Measurements from ENCODE around the gene ADH7. TPM values are rescaled to one million over a fixed set of nuclear protein-coding genes. Genes with fewer than 3 reads are reported as not detected.
"Not testable (repeated sequence)": the region's sequence is repeated elsewhere in the genome, so short reads cannot be mapped to it uniquely, and the experiment has no call there.

ADH7 gene
- total RNA-seq, 1 donor from 2014 or later: not detected

GRCh38 chr4:99389606-99390005 lies 45.5 kb downstream of the ADH7 start:
- DNase-seq (ENCODE audit: missing footprints) (no peak), ATAC-seq (no peak)
- intact Hi-C loops (cut with DNase I): no loop called here

GRCh38 chr4:99383833-99384392 lies 51.2 kb downstream of the ADH7 start:
- ATAC-seq: peak; percentile 95
- intact Hi-C loops (cut with DNase I): loop anchor here (5.0 kb wide), 1 partner anchor 57 kb away; no protein-coding TSS in a partner anchor
- DNase-seq (ENCODE audit: missing footprints): no peak

GRCh38 chr4:99383399-99383798 lies 51.7 kb downstream of the ADH7 start:
- ATAC-seq (no peak), DNase-seq (ENCODE audit: missing footprints) (no peak)
- intact Hi-C loops (cut with DNase I): loop anchor here (5.0 kb wide), 1 partner anchor 56 kb away; no protein-coding TSS in a partner anchor

GRCh38 chr4:99382745-99383360 lies 52.3 kb downstream of the ADH7 start:
- ATAC-seq (no peak), DNase-seq (ENCODE audit: missing footprints) (no peak)
- intact Hi-C loops (cut with DNase I): loop anchor here (5.0 kb wide), 1 partner anchor 56 kb away; no protein-coding TSS in a partner anchor

- DNase-seq (ENCODE audit: missing footprints) (no peak), ATAC-seq (no peak)
- intact Hi-C loops (cut with DNase I): loop anchor here (5.0 kb wide), 1 partner anchor 54 kb away; no protein-coding TSS in a partner anchor
These were observed 53.5 kb downstream of the ADH7 start for GRCh38 chr4:99381588-99382175.

GRCh38 chr4:99379571-99379970 lies 55.6 kb downstream of the ADH7 start:
- DNase-seq (ENCODE audit: missing footprints): no peak
- no peak for ATAC-seq
- intact Hi-C loops (cut with DNase I): no loop called here

- no peak for DNase-seq (ENCODE audit: missing footprints)
- intact Hi-C loops (cut with DNase I): no loop called here
- no peak for ATAC-seq
These were observed 56.3 kb downstream of the ADH7 start for GRCh38 chr4:99378876-99379275.

GRCh38 chr4:99377341-99377740 lies 57.8 kb downstream of the ADH7 start:
- DNase-seq (ENCODE audit: missing footprints); ATAC-seq; intact Hi-C loops (cut with DNase I): not testable (repeated sequence)

- ATAC-seq; intact Hi-C loops (cut with DNase I); DNase-seq (ENCODE audit: missing footprints): not testable (repeated sequence)
These were observed 62.7 kb downstream of the ADH7 start for GRCh38 chr4:99372464-99372863.

GRCh38 chr4:99367817-99368216 lies 67.3 kb downstream of the ADH7 start:
- ATAC-seq; intact Hi-C loops (cut with DNase I); DNase-seq (ENCODE audit: missing footprints): not testable (repeated sequence)

GRCh38 chr4:99366491-99366890 lies 68.7 kb downstream of the ADH7 start:
- no peak for ATAC-seq
- intact Hi-C loops (cut with DNase I): no loop called here
- DNase-seq (ENCODE audit: missing footprints): no peak

GRCh38 chr4:99362768-99363167 lies 72.4 kb downstream of the ADH7 start:
- DNase-seq (ENCODE audit: missing footprints) (peak; percentile 77), ATAC-seq (peak; percentile 96)
- intact Hi-C loops (cut with DNase I): no loop called here

Other genes starting within 250 kb of the ADH7 start
- not detected for gene ADH6, start 216.1 kb downstream of the ADH7 start, total RNA-seq
- 0.84 TPM for gene ADH1A, start 144.4 kb downstream of the ADH7 start, total RNA-seq
- 155 TPM for gene ADH1B, start 113.9 kb downstream of the ADH7 start, total RNA-seq
- 7.5 TPM for gene ADH1C, start 82.6 kb downstream of the ADH7 start, total RNA-seq
- gene C4orf17, start 75.7 kb upstream of the ADH7 start, total RNA-seq: not detected
- gene TRMT10A, start 128.7 kb upstream of the ADH7 start, total RNA-seq: 3.5 TPM
- 3.9 TPM for gene MTTP, start 139.5 kb upstream of the ADH7 start, total RNA-seq
- 6.4 TPM for gene C4orf54, start 222.5 kb upstream of the ADH7 start, total RNA-seq

All from Right ventricle myocardium inferior (tissue), 1 donor.